Right atrium auricular region (tissue), 2 donors: ENCODE measurements around the gene BMPR1B. TPM values are rescaled to one million over a fixed set of nuclear protein-coding genes. Genes with fewer than 3 reads are reported as not detected.

Experiments
- DNase-seq: peaks from one replicate; pipeline ENCODE4 v3.0.0-alpha.2; 2019; ENCODE audit warnings: low spot score
- H3K27ac ChIP-seq, 2 donors: fragments of 200-600 bp; sonication (generic); 1 replicate in 1 of 2; 2 replicates in 1 of 2; pipeline ENCODE4 v1.5.1; 2016 to 2019
- H3K27me3 ChIP-seq, 2 donors: fragments of 200-600 bp; sonication (generic); one replicate each; pipeline versions ENCODE4 v1.5.1 to v1.6.0; 2017 to 2019
- H3K36me3 ChIP-seq: fragments of 200-600 bp; sonication (generic); one replicate; pipeline ENCODE4 v1.5.1; 2016
- H3K4me1 ChIP-seq, 2 donors: fragments of 200-600 bp; sonication (generic); one replicate each; pipeline versions ENCODE4 v1.5.1 to v1.6.0; 2017 to 2019
- H3K4me3 ChIP-seq, 2 donors: fragments of 200-600 bp; sonication (generic); 1 replicate in 1 of 2; 2 replicates in 1 of 2; pipeline ENCODE4 v1.5.1; 2017 to 2019; ENCODE audit warnings: mild to moderate bottlenecking in 1 of 2, moderate library complexity in 1 of 2
- H3K9me3 ChIP-seq, 2 donors: fragments of 200-600 bp; sonication (generic); one replicate each; pipeline ENCODE4 v1.5.1; 2019
- total RNA-seq, 2 donors: library from RNA; depleted of rRNA; stranded (reverse); fragments of >200 nt; gene quantifications; one replicate each; pipeline ENCODE4 v1.1.0, GENCODE V29; 2016
- TF ChIP-seq, protein P1 (sequence below), 2 donors: fragments of 200-600 bp; sonication (generic); IDR thresholded peaks; one replicate each; pipeline ENCODE4 v1.5.1; 2019; ENCODE audit warnings: antibody characterized with exemption in 2 of 2

BMPR1B gene
- total RNA-seq, 2 donors from 2014 or later, result 0.82 to 1.4 TPM

DNA sequence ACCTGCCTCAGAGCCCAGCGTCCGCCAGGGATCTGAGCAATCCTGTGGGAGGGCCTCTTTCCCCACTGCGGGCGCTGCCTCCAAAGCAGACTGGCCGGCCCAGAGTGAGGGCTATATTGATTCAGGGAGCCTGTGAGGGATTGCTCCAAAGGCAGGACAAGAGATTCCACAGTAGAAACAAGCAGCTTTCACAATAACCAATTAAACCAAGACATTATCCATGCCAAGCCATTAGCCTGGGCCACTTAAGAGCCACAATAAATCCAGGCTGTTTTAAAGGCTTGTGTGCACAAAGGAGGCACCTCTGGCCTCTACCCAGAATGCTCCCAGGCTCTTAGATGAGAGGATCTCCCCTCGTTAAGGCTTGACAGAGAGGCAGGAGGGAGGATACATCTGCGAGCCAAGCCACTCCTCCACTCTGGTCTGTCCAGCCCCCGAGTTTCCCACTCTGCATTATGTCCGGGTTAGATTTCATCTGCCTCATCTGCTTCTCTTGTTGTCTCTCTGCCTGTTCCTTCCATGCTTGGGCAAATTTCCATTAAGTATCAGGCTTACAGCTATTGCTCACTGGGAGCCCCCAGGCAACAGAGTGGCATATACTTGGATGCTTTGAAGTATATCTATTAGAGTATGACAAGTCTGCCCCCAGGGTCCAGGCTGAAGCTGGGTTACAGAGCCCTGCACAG is 433.1 kb downstream of the BMPR1B start:
- no peaks in the 10 kb centered on the region for H3K36me3 ChIP-seq
- H3K4me1 ChIP-seq, result peaks cover 0 to 3% of the 10 kb centered on the region in 2 donors
- TF ChIP-seq, protein P1, sequence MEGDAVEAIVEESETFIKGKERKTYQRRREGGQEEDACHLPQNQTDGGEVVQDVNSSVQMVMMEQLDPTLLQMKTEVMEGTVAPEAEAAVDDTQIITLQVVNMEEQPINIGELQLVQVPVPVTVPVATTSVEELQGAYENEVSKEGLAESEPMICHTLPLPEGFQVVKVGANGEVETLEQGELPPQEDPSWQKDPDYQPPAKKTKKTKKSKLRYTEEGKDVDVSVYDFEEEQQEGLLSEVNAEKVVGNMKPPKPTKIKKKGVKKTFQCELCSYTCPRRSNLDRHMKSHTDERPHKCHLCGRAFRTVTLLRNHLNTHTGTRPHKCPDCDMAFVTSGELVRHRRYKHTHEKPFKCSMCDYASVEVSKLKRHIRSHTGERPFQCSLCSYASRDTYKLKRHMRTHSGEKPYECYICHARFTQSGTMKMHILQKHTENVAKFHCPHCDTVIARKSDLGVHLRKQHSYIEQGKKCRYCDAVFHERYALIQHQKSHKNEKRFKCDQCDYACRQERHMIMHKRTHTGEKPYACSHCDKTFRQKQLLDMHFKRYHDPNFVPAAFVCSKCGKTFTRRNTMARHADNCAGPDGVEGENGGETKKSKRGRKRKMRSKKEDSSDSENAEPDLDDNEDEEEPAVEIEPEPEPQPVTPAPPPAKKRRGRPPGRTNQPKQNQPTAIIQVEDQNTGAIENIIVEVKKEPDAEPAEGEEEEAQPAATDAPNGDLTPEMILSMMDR (IDR thresholded peaks at IDR 0.05), result no peak
- H3K27ac ChIP-seq, result no peak overlapping the region
- no peak for DNase-seq
- H3K4me3 ChIP-seq, result no peak overlapping the region
- H3K27me3 ChIP-seq, result no peaks in the 10 kb centered on the region
- H3K9me3 ChIP-seq, result no peaks in the 10 kb centered on the region

DNA sequence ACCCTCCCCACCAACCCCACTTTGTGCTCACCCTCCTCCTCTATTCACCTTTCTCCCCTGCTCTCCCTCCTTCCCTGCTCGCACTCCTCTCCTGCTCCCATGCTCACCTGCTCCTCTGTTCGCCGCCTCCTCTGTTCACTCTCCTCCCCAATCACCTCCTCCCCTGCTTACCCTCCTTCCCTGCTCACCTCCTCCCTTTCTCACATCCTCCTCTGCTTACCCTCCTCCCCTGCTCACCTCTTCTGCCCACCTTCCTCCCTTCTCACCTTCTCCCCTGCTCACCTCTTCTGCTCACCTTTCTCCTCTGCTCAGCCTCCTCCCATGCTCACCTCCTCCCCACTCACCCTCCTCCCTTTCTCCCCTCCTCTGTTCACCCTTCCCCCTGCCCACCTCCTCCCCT is 433.8 kb downstream of the BMPR1B start:
- no peaks in the 10 kb centered on the region for H3K36me3 ChIP-seq
- H3K27me3 ChIP-seq, result no peaks in the 10 kb centered on the region
- no peak overlapping the region for H3K4me3 ChIP-seq
- TF ChIP-seq, protein P1 (IDR thresholded peaks at IDR 0.05), result no peak
- H3K9me3 ChIP-seq, result no peaks in the 10 kb centered on the region
- H3K27ac ChIP-seq, result no peak overlapping the region
- DNase-seq, result no peak
- peaks cover 0 to 3% of the 10 kb centered on the region in 2 donors for H3K4me1 ChIP-seq

DNA sequence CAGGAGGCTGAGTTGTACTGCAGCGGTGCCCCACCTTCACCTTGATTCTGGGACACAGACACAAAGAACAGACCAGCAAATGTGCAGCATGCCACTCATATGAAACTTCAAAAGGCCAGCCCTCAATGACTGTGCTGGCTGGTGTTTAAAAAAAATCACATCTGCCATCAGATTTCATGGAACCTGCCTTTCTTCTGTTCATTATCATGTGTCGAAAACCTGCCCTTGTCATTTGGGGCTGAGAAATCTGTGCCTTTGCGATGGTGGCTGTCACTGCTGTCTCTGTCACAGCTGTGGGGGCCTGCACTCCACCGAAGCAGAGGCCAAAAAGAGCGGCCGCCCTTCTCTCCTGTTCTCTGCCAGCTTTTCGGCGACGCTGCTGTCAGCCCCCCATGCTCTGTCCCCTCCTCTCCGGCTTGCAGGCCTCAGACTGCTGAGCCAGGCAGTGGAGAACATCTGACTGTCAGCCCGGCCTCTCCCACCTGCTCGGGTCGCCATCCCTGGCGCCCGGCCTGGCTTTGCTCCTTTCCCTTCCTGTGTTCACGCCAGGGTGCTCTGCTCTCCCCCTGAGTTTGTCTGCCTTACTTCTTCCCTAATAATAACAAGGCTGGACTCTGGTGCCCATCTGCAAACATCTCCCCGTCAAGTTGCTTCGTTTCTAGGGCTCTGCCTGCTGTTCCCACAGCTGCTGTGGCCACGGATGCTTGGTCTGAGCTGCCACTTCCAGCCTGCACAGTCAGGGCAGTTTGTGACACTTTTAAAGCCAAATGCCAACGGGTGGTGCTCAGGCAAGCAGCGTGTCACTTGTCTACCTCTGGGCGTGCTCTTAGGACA is 435.9 kb downstream of the BMPR1B start:
- no peak overlapping the region for H3K4me3 ChIP-seq
- H3K36me3 ChIP-seq, result no peaks in the 10 kb centered on the region
- no peak overlapping the region for H3K27ac ChIP-seq
- TF ChIP-seq, protein P1 (IDR thresholded peaks at IDR 0.05), result no peak
- DNase-seq, result no peak
- H3K4me1 ChIP-seq, result peaks cover 0 to 3% of the 10 kb centered on the region in 2 donors
- no peaks in the 10 kb centered on the region for H3K9me3 ChIP-seq
- no peaks in the 10 kb centered on the region for H3K27me3 ChIP-seq

DNA sequence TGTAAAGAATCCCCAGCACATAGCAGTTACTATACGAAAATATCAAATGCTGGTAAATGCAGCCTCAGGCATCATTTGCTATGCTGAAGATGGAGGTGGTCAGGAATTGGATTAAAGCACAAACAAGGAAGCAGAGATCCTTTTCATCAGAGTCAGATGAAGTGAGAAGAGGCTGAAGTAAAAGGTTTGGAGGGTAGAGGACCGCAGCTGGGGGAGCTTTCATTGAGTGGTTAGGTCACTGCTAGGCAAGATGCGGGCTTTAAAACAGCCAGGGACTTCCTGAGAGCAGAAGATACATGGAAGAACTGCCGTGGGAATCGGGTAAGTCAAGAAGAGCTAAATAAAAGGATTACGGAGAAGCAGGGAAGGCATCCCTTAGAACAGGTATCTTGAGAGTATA is 439.6 kb downstream of the BMPR1B start:
- Histone ChIP-seq H3K27me3 (no peaks in the 10 kb centered on the region), H3K9me3 (no peaks in the 10 kb centered on the region), H3K27ac (no peak overlapping the region), H3K36me3 (no peaks in the 10 kb centered on the region), H3K4me3 (no peak overlapping the region), H3K4me1 (peaks cover 0 to 3% of the 10 kb centered on the region in 2 donors)
- no peak for DNase-seq
- TF ChIP-seq, protein P1 (IDR thresholded peaks at IDR 0.05), result no peak

DNA sequence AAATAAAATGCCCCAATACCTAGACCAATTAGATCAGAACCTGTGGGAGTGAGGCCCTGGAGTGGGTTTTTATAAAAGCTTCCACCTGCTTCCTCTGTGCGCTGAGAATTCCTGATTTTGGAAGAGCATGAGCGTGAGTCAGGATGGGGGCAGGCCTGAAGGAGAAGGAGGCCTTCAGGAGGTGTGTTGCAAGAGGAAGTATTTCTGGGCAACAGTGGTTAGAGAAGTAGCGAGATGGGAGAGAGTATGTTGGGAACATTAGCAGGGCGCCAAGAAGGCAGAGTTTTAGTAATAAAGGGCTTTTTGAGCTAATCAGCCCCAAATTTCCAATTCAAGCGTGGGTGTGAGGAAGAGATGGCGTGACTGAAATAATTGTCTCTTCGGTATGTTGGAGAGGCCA is 441.2 kb downstream of the BMPR1B start:
- TF ChIP-seq, protein P1 (IDR thresholded peaks at IDR 0.05), result no peak
- DNase-seq, result no peak
- H3K4me3 ChIP-seq, result no peak overlapping the region
- no peaks in the 10 kb centered on the region for H3K9me3 ChIP-seq
- H3K27me3 ChIP-seq, result no peaks in the 10 kb centered on the region
- peaks cover 4% of the 10 kb centered on the region for H3K36me3 ChIP-seq
- no peak overlapping the region for H3K27ac ChIP-seq
- H3K4me1 ChIP-seq, result peaks cover 0 to under 1% of the 10 kb centered on the region in 2 donors
